Measurements from ENCODE around the gene PLAAT4. TPM values are rescaled to one million over a fixed set of nuclear protein-coding genes. Genes with fewer than 3 reads are reported as not detected.

Gene PLAAT4
- total and polyA plus RNA-seq, 2 donors from 2014 or later = 111 to 579 TPM

DNA sequence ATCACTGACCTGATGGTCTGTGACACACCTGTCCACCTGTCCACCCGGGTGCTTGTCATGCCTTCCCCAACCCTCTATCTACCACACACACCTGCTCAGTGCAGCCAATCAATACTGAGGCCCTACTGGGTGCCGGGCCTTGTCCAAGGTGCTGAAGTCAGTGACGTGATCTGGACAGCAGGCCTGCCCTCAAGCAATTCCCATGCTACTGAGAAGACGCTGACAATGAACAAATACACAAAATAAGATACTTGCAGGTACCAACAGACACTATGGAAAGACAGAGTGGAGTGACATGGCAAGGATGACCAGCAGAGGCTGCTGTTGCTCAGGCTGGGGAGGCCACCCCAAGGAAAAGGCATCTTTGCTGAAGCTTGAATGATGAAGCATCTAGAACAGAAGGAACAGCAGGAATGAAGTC, 56.4 kb downstream of the PLAAT4 start:
- TF ChIP-seq, protein P1, sequence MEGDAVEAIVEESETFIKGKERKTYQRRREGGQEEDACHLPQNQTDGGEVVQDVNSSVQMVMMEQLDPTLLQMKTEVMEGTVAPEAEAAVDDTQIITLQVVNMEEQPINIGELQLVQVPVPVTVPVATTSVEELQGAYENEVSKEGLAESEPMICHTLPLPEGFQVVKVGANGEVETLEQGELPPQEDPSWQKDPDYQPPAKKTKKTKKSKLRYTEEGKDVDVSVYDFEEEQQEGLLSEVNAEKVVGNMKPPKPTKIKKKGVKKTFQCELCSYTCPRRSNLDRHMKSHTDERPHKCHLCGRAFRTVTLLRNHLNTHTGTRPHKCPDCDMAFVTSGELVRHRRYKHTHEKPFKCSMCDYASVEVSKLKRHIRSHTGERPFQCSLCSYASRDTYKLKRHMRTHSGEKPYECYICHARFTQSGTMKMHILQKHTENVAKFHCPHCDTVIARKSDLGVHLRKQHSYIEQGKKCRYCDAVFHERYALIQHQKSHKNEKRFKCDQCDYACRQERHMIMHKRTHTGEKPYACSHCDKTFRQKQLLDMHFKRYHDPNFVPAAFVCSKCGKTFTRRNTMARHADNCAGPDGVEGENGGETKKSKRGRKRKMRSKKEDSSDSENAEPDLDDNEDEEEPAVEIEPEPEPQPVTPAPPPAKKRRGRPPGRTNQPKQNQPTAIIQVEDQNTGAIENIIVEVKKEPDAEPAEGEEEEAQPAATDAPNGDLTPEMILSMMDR (IDR thresholded peaks at IDR 0.05; ENCODE audit: borderline replicate concordance, extremely low read depth, insufficient read depth) = peak; percentile 49
- intact Hi-C loops (cut with DNase I) = no loop called here
- FAIRE-seq = no peak
- no peak overlapping the region for H3K4me3 ChIP-seq (ENCODE audit: low read length in 3 of 3)
- H3K36me3 ChIP-seq (ENCODE audit: control insufficient read depth in 2 of 3, insufficient read depth in 3 of 3, low read length in 3 of 3) = peaks cover 0 to 15% (median 10%) of the 10 kb centered on the region in 3 donors
- DNase-seq = peak in 1 of 5 donors; percentile 20
- H3K9me3 ChIP-seq (ENCODE audit: control insufficient read depth in 2 of 3, insufficient read depth in 1 of 3, low read length in 3 of 3) = no peaks in the 10 kb centered on the region
- no peak overlapping the region for H3K9ac ChIP-seq (ENCODE audit: low read length in 3 of 3)
- H3K27me3 ChIP-seq (ENCODE audit: control insufficient read depth, insufficient read depth, low read length) = no peaks in the 10 kb centered on the region
- no peak overlapping the region for H3K27ac ChIP-seq (ENCODE audit: low read depth in 2 of 2, low read length in 2 of 2)
- H3K4me1 ChIP-seq (ENCODE audit: control insufficient read depth in 2 of 3, insufficient read depth in 2 of 3, low read depth in 1 of 3, low read length in 3 of 3) = no peaks in the 10 kb centered on the region

DNA sequence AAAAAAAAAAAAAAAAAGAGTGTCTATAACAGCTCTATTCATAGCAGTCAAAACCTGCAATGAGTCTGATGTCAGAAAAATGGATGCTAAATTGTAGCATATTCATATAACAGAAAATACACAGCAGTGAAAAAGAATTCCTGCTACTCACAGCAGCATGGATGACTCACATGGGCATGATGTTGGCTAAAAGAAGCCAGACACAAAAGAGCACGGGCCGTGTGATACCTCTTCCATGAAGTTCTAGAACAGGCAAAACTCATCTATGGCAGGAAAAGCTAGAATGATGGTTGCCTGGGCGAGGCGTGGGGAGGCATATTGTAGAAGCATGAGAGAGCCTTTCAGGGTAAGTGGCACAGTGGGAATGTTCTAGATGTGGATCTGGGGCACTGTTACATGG, 58.7 kb downstream of the PLAAT4 start:
- H3K4me1 ChIP-seq (ENCODE audit: control insufficient read depth in 2 of 3, insufficient read depth in 2 of 3, low read depth in 1 of 3, low read length in 3 of 3) = no peaks in the 10 kb centered on the region
- no peak overlapping the region for H3K27ac ChIP-seq (ENCODE audit: low read depth in 2 of 2, low read length in 2 of 2)
- H3K4me3 ChIP-seq (ENCODE audit: low read length in 3 of 3) = no peak overlapping the region
- H3K36me3 ChIP-seq (ENCODE audit: control insufficient read depth in 2 of 3, insufficient read depth in 3 of 3, low read length in 3 of 3) = peaks cover 0 to 13% (median 8%) of the 10 kb centered on the region in 3 donors
- DNase-seq = no peak
- FAIRE-seq = no peak
- TF ChIP-seq, protein P1 (IDR thresholded peaks at IDR 0.05; ENCODE audit: borderline replicate concordance, extremely low read depth, insufficient read depth) = no peak
- intact Hi-C loops (cut with DNase I) = no loop called here
- no peak overlapping the region for H3K9ac ChIP-seq (ENCODE audit: low read length in 3 of 3)
- H3K9me3 ChIP-seq (ENCODE audit: control insufficient read depth in 2 of 3, insufficient read depth in 1 of 3, low read length in 3 of 3) = no peaks in the 10 kb centered on the region
- no peaks in the 10 kb centered on the region for H3K27me3 ChIP-seq (ENCODE audit: control insufficient read depth, insufficient read depth, low read length)

Other genes with a start within 250 kb of the PLAAT4 start
- not detected for gene SLC22A9, start 167.0 kb upstream of the PLAAT4 start, total RNA-seq
- gene SLC22A9, start 167.0 kb upstream of the PLAAT4 start, polyA plus RNA-seq (ENCODE audit: insufficient read depth, low read depth, low replicate concordance) = not detected
- 0.72 TPM for gene PLAAT5, start 45.6 kb upstream of the PLAAT4 start, total RNA-seq
- gene PLAAT5, start 45.6 kb upstream of the PLAAT4 start, polyA plus RNA-seq (ENCODE audit: insufficient read depth, low read depth, low replicate concordance) = 7.6 TPM
- 0.44 TPM for gene LGALS12, start 30.7 kb upstream of the PLAAT4 start, total RNA-seq
- gene LGALS12, start 30.7 kb upstream of the PLAAT4 start, polyA plus RNA-seq (ENCODE audit: insufficient read depth, low read depth, low replicate concordance) = 0.32 TPM
- 1.3 TPM for gene PLAAT2, start 26.6 kb downstream of the PLAAT4 start, total RNA-seq
- gene PLAAT2, start 26.6 kb downstream of the PLAAT4 start, polyA plus RNA-seq (ENCODE audit: insufficient read depth, low read depth, low replicate concordance) = 49.5 TPM
- gene PLAAT3, start 77.6 kb downstream of the PLAAT4 start, total RNA-seq = 88.2 TPM
- 262 TPM for gene PLAAT3, start 77.6 kb downstream of the PLAAT4 start, polyA plus RNA-seq (ENCODE audit: insufficient read depth, low read depth, low replicate concordance)
- gene ATL3, start 134.6 kb downstream of the PLAAT4 start, total RNA-seq = 78.3 TPM
- gene ATL3, start 134.6 kb downstream of the PLAAT4 start, polyA plus RNA-seq (ENCODE audit: insufficient read depth, low read depth, low replicate concordance) = 11.4 TPM
- 93.1 TPM for gene RTN3, start 144.7 kb downstream of the PLAAT4 start, total RNA-seq
- gene RTN3, start 144.7 kb downstream of the PLAAT4 start, polyA plus RNA-seq (ENCODE audit: insufficient read depth, low read depth, low replicate concordance) = 109 TPM
- gene ZFTA, start 232.0 kb downstream of the PLAAT4 start, total RNA-seq = 14.4 TPM
- gene ZFTA, start 232.0 kb downstream of the PLAAT4 start, polyA plus RNA-seq (ENCODE audit: insufficient read depth, low read depth, low replicate concordance) = 10.8 TPM

Measured in kidney (tissue), 14 donors.